Measurements from ENCODE around the gene RABGAP1L.
A peak's percentile ranks its signal among the peaks of the same experiment; 100 is the strongest.

RABGAP1L gene

DNA sequence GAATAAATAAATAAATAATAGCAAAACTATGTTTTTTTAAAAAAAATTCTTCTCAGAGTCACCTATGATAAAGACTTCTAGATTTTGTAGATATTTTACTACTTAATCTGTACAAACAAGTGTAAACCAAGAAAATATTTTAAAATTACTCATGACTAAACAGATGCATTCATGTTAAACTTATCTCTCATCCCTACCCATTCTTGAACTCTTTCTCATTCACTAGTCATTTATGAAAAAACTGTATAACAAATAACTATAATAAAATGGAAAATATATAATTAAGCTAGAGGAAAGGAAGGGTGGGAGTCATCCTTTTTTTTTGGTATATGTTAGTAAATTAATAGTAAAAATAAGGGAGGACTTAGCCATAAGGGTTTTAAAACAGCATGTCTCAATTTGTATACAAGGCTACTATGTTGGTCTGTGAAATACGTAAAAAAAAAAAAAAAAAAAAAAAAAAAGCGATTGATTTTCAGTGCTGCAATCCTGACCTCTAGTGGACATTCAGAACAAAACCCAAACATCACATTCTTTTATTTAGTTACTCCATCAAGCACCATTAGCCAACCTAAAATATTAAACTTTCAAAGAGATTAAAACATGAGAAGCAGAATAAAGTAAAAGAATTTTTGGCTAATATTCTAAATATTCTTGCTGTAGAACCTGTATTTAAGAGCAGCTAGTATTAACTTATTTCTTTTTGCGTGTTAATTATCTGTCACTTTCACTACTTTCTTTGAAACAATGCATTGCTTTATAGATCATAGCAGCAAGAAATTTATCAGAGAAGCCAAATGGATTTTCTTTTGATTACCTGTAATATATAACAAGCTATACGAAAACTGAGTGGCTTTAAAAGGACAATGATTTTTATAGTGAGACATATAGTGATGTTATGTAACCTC is 584.6 kb downstream of the RABGAP1L start:
- DNase-seq (ENCODE audit: low read depth), result peak; percentile 7
- no peak overlapping the region for H3K4me3 ChIP-seq (ENCODE audit: low read length)
- TF ChIP-seq, protein P1, sequence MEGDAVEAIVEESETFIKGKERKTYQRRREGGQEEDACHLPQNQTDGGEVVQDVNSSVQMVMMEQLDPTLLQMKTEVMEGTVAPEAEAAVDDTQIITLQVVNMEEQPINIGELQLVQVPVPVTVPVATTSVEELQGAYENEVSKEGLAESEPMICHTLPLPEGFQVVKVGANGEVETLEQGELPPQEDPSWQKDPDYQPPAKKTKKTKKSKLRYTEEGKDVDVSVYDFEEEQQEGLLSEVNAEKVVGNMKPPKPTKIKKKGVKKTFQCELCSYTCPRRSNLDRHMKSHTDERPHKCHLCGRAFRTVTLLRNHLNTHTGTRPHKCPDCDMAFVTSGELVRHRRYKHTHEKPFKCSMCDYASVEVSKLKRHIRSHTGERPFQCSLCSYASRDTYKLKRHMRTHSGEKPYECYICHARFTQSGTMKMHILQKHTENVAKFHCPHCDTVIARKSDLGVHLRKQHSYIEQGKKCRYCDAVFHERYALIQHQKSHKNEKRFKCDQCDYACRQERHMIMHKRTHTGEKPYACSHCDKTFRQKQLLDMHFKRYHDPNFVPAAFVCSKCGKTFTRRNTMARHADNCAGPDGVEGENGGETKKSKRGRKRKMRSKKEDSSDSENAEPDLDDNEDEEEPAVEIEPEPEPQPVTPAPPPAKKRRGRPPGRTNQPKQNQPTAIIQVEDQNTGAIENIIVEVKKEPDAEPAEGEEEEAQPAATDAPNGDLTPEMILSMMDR (conservative IDR thresholded peaks at IDR 0.05; ENCODE audit: low read depth, low read length), result peak; percentile 60

DNA sequence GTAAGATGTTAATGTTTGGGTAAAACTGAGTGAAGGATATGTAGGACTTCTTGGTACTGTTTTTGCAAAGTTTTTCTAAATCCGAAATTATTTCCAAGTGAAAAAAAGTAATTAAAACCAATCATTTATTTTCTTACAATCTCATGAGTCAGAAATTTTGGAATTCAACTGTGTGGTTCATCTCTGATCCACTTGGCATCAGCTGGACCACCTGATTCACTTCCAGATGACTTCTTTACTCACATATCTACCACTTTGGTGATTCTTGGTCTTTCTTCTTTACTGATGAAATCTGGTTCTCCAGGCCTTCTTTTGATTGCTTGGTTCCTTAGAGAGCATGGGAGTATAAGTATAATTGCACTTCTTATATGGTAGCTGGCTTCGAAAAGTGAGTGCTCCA is 585.6 kb downstream of the RABGAP1L start:
- H3K4me3 ChIP-seq (ENCODE audit: low read length), result no peak overlapping the region
- DNase-seq (ENCODE audit: low read depth), result no peak
- TF ChIP-seq, protein P1 (conservative IDR thresholded peaks at IDR 0.05; ENCODE audit: low read depth, low read length), result no peak

DNA sequence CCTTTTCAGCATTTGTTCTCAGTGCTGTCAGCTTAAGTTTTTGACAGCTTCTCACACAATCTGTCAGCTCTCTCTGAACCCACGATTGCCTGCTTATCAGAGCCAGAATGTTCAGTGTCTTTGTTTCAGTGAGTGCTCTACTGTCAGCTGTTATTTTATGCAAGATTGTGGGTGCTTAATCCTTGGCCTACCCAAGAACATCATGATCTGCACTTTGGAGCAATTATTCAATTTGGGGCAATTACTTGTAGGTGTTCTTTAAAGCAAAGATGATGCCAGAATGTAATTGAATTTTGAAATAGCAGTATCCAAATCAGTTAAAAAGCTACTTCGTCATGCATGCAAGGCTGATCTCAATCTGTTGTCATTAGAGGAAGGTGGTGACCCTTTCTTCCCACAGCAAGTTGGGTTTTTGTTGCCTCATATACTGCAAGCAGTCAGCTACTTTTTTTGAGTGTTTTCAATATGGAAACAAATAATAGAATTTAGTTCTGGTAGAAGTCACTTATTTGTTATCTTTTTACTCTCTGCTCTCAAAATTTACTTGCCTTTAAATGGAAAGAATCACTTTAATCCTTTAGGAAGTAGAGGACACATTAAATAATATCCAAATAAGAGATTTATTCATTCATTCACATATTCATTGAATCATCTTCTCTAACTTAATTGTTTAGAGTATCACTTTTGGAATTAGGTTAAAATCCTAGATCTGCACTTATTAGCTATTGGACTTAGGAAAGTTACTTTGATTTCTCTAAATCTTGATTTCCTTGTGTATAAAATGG is 586.9 kb downstream of the RABGAP1L start:
- no peak overlapping the region for H3K4me3 ChIP-seq (ENCODE audit: low read length)
- TF ChIP-seq, protein P1 (conservative IDR thresholded peaks at IDR 0.05; ENCODE audit: low read depth, low read length), result no peak
- DNase-seq (ENCODE audit: low read depth), result no peak

DNA sequence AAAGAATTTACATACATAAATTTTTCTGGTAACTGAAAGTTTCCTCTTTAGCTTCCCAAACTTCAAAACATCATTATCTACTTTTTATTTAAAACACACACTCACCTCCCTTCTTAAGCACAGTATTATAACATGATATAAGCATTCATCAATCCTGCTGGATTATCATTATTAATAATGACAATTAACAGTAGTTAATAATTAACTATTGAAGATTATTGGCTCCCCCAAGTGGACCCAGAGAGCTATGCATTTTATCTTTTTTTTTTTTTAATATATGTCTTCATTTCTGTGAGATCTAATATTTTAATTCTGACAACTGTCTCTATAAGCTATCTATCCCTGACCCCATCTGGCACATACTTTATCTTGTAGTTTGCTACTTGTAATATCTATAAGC is 588.3 kb downstream of the RABGAP1L start:
- DNase-seq (ENCODE audit: low read depth), result no peak
- TF ChIP-seq, protein P1 (conservative IDR thresholded peaks at IDR 0.05; ENCODE audit: low read depth, low read length), result peak; percentile 29
- H3K4me3 ChIP-seq (ENCODE audit: low read length), result no peak overlapping the region

DNA sequence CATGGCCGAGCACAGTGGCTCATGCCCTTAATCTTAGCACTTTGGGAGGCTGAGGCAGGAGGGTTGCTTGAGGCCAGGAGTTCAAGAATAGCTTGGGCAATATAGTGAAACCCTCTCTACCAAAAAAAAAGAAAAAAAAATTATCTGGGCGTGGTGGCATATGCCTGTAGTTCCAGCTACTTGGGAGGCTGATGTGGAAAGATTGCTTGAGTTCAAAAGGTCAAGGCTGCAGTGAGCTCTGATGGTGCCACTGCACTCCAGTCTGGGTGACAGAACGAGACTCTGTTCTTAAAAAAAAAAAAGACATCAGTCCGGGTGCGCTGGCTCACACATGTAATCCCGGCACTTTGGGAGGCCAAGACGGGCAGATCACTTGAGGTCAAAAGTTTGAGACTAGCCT is 589.3 kb downstream of the RABGAP1L start:
- H3K4me3 ChIP-seq (ENCODE audit: low read length), result no peak overlapping the region
- DNase-seq (ENCODE audit: low read depth), result no peak
- TF ChIP-seq, protein P1 (conservative IDR thresholded peaks at IDR 0.05; ENCODE audit: low read depth, low read length), result no peak

DNA sequence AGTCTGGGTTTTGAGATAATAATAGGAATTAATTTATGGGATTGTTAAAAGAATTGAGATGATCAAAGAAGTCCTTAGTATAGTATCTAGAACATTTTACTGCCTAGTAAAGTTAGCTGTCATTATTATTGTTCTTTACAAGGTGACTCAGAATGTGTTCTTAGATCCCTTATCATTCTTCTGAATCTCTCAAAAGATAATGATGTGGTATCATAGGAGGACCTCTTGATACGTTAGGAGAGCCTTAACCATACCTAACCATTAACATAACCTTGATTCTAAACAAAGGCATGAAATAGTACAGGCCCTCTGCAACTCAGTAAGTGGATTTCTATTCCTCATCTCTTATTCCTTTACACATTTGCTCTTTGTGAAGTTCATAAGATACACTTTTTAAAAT is 593.8 kb downstream of the RABGAP1L start:
- no peak for DNase-seq (ENCODE audit: low read depth)
- TF ChIP-seq, protein P1 (conservative IDR thresholded peaks at IDR 0.05; ENCODE audit: low read depth, low read length), result no peak
- H3K4me3 ChIP-seq (ENCODE audit: low read length), result no peak overlapping the region

All from retinal pigment epithelial cell (primary cell).